22Rv1 (cell line): ENCODE results near the gene TIMM44.

Experiments
- H3K27ac ChIP-seq: fragments of 450-650 bp; 2 replicates; pipeline ENCODE4 v1.5.1; 2017
- CTCF ChIP-seq: fragments of 450-650 bp; IDR thresholded peaks from 2 replicates; pipeline ENCODE4 v1.5.1; 2017; ENCODE audit warnings: mild to moderate bottlenecking
- ZFX ChIP-seq: fragments of 450-650 bp; IDR thresholded peaks from 2 replicates; pipeline ENCODE4 v1.6.1; 2017; ENCODE audit warnings: antibody characterized with exemption, borderline replicate concordance

TIMM44 gene

GRCh38 chr19:7879111-7879807 is 64.2 kb downstream of the TIMM44 start:
- no peak overlapping the region for H3K27ac ChIP-seq
- TF ChIP-seq CTCF = no peak
- no peak for TF ChIP-seq ZFX

- H3K27ac ChIP-seq = no peak overlapping the region
- TF ChIP-seq CTCF (no peak), ZFX (no peak)
Measured at GRCh38 chr19:7877249-7877836, 66.1 kb downstream of the TIMM44 start.
